ENCODE data around the gene NISCH. TPM values are rescaled to one million over a fixed set of nuclear protein-coding genes. Genes with fewer than 3 reads are reported as not detected.

The NISCH gene
- total and polyA plus RNA-seq, 2 donors (not counting 3 experiments of a cell fraction or from before 2014, with no cell fraction given) = 156 to 178 TPM

DNA sequence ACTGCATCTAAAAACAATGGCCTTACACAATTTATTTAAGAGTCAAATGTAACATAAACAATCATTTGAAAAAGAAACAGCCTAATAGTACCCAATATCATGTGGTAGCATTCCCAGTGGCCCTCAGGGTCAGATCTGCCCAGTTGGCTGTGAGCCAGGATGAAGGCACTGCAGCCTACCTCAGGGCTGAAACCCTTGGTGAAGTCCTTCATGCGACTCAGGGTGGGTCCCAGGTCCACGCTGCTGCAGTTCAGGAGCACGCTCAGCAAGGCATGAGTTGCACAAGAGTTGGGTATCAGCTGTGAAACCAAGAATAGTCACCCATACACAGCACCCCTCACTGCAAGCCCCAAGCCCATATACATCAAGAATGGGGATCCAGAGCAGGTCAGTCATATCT, 47.6 kb upstream of the NISCH start:
- Histone ChIP-seq H3K27ac (ENCODE audit: insufficient read depth, low read depth, low read length) (no peak overlapping the region), H4K20me1 (replicated peaks; ENCODE audit: control insufficient read depth, extremely low read depth, insufficient read depth, low read length) (no peaks in the 10 kb centered on the region), H3K79me2 (ENCODE audit: control insufficient read depth, insufficient read depth, low read length) (peaks cover 18% of the 10 kb centered on the region), H3K27me3 (ENCODE audit: control insufficient read depth in 2 of 2, insufficient read depth in 2 of 2, low read length in 2 of 2) (no peaks in the 10 kb centered on the region), H3K9me3 (replicated peaks; ENCODE audit: control insufficient read depth, insufficient read depth, low read length) (no peaks in the 10 kb centered on the region), H3K4me3 (replicated peaks in 1 of 3; ENCODE audit: insufficient read depth in 1 of 3, low read depth in 1 of 3, low read length in 3 of 3) (no peak overlapping the region), H3K4me2 (ENCODE audit: insufficient read depth, low read length) (no peak overlapping the region), H3K9ac (replicated peaks; ENCODE audit: extremely low read depth, insufficient read depth, low read length) (no peak overlapping the region), H3K9me1 (replicated peaks; ENCODE audit: control insufficient read depth, extremely low read depth, insufficient read depth, low read length) (no peaks in the 10 kb centered on the region), H3K4me1 (ENCODE audit: control insufficient read depth, extremely low read depth, insufficient read depth, low read length) (peaks cover 20% of the 10 kb centered on the region), H2AFZ (ENCODE audit: low read depth, low read length) (no peak overlapping the region), H3K36me3 (ENCODE audit: control insufficient read depth in 2 of 2, extremely low read depth in 1 of 2, insufficient read depth in 2 of 2, low read length in 2 of 2) (peaks cover 6 to 53% of the 10 kb centered on the region in 2 experiments)
- DNase-seq (ENCODE audit: low read depth, low spot score) (no peak), FAIRE-seq (no peak)
- TF ChIP-seq MYC (IDR thresholded peaks at IDR 0.05; ENCODE audit: low read depth, low read length) (no peak), MAX (IDR thresholded peaks at IDR 0.05; ENCODE audit: insufficient read depth, insufficient read length) (no peak), FOS (IDR thresholded peaks at IDR 0.05; ENCODE audit: borderline replicate concordance, insufficient read depth, low read length) (no peak), GATA2 (IDR thresholded peaks at IDR 0.05; ENCODE audit: insufficient read depth, insufficient read length, low read depth, low read length) (no peak), POLR2A (IDR thresholded peaks at IDR 0.05; ENCODE audit: low read depth, low read length) (no peak), POLR2AphosphoS5 (IDR thresholded peaks at IDR 0.05; ENCODE audit: insufficient read depth, low read depth, low read length) (no peak), EZH2 (IDR thresholded peaks at IDR 0.05; ENCODE audit: borderline replicate concordance, low read depth, low read length, severe bottlenecking) (no peak), JUN (IDR thresholded peaks at IDR 0.05; ENCODE audit: borderline replicate concordance, insufficient read depth, insufficient read length, low read depth) (no peak)
- TF ChIP-seq, protein P1, sequence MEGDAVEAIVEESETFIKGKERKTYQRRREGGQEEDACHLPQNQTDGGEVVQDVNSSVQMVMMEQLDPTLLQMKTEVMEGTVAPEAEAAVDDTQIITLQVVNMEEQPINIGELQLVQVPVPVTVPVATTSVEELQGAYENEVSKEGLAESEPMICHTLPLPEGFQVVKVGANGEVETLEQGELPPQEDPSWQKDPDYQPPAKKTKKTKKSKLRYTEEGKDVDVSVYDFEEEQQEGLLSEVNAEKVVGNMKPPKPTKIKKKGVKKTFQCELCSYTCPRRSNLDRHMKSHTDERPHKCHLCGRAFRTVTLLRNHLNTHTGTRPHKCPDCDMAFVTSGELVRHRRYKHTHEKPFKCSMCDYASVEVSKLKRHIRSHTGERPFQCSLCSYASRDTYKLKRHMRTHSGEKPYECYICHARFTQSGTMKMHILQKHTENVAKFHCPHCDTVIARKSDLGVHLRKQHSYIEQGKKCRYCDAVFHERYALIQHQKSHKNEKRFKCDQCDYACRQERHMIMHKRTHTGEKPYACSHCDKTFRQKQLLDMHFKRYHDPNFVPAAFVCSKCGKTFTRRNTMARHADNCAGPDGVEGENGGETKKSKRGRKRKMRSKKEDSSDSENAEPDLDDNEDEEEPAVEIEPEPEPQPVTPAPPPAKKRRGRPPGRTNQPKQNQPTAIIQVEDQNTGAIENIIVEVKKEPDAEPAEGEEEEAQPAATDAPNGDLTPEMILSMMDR (IDR thresholded peaks at IDR 0.05; ENCODE audit: extremely low read depth in 1 of 2, insufficient read depth in 1 of 2, low read depth in 1 of 2, low read length in 2 of 2) = no peak
- ChIA-PET CTCF (no interaction called here), POLR2A (no interaction called here)
- intact Hi-C loops (cut with micrococcal nuclease) = no loop called here
- dilution Hi-C loops (cut with MboI; ENCODE audit: extremely low pct_ligation_motif_present, low sequenced_read_pairs) = no loop called here
- no TSS peak for BruUV-seq (replicated peaks)

All from endothelial cell of umbilical vein (primary cell).